ENCODE data around the gene SNF8. TPM values are rescaled to one million over a fixed set of nuclear protein-coding genes. Genes with fewer than 3 reads are reported as not detected.

The SNF8 gene
- total and polyA plus RNA-seq, 9 of the 15 experiments (the other 6 are each of a cell fraction or from before 2014, with no cell fraction given) = 6.9 to 149 (median 117) TPM

GRCh38 chr17:48908853-48909394 lies 35.7 kb downstream of the SNF8 start (continued):
- TF ChIP-seq CREB5 (CRISPR knock-in tag; IDR thresholded peaks at IDR 0.05) (no peak), SIN3A (IDR thresholded peaks at IDR 0.05; ENCODE audit: borderline replicate concordance in 2 of 2, control insufficient read depth in 1 of 2, low read depth in 2 of 2, low read length in 2 of 2) (0 out of 4 replicates have a peak, but pooled peaks of 1 of the 2 experiments have one; percentile 33), SMARCA5 (IDR thresholded peaks at IDR 0.05) (0 out of 2 replicates have a peak, but pooled peaks have one; percentile 23), E2F6 (IDR thresholded peaks at IDR 0.05; ENCODE audit: borderline replicate concordance in 1 of 2, extremely low read depth in 1 of 2, insufficient read depth in 1 of 2, insufficient read length in 1 of 2, low read depth in 1 of 2, low read length in 1 of 2, poor library complexity in 1 of 2, severe bottlenecking in 1 of 2) (peak in 1 of 2 experiments; percentile 9), GTF2E2 (tag; IDR thresholded peaks at IDR 0.05) (0 out of 2 replicates have a peak, but pooled peaks have one; percentile 24), ZBTB40 (IDR thresholded peaks at IDR 0.05) (0 out of 2 replicates have a peak, but pooled peaks have one; percentile 15), ZBTB40 (CRISPR knock-in tag; IDR thresholded peaks at IDR 0.05) (no peak), ZBTB26 (CRISPR knock-in tag; IDR thresholded peaks at IDR 0.05) (0 out of 2 replicates have a peak, but pooled peaks have one; percentile 29), U2AF1 (optimal IDR thresholded peaks at IDR 0.05; ENCODE audit: low read depth, low read length) (no peak), HDAC1 (IDR thresholded peaks at IDR 0.05) (0 out of 4 replicates have a peak, but pooled peaks of 1 of the 2 experiments have one; percentile 33), SMARCA4 (IDR thresholded peaks at IDR 0.05) (peak; percentile 26; the same call in 1 of the 2 replicates), SMARCE1 (IDR thresholded peaks at IDR 0.05) (peak; percentile 35; the same call in 1 of the 2 replicates)
